SW480 (cell line): ENCODE data around the gene UGT3A2.
A peak's percentile ranks its signal among the peaks of the same experiment; 100 is the strongest.

Source experiments
- DNase-seq: peaks from one replicate; pipeline ENCODE4 v3.0.0-alpha.2; 2016; ENCODE audit warnings: low spot score

UGT3A2 gene, protein sequence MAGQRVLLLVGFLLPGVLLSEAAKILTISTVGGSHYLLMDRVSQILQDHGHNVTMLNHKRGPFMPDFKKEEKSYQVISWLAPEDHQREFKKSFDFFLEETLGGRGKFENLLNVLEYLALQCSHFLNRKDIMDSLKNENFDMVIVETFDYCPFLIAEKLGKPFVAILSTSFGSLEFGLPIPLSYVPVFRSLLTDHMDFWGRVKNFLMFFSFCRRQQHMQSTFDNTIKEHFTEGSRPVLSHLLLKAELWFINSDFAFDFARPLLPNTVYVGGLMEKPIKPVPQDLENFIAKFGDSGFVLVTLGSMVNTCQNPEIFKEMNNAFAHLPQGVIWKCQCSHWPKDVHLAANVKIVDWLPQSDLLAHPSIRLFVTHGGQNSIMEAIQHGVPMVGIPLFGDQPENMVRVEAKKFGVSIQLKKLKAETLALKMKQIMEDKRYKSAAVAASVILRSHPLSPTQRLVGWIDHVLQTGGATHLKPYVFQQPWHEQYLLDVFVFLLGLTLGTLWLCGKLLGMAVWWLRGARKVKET

DNA sequence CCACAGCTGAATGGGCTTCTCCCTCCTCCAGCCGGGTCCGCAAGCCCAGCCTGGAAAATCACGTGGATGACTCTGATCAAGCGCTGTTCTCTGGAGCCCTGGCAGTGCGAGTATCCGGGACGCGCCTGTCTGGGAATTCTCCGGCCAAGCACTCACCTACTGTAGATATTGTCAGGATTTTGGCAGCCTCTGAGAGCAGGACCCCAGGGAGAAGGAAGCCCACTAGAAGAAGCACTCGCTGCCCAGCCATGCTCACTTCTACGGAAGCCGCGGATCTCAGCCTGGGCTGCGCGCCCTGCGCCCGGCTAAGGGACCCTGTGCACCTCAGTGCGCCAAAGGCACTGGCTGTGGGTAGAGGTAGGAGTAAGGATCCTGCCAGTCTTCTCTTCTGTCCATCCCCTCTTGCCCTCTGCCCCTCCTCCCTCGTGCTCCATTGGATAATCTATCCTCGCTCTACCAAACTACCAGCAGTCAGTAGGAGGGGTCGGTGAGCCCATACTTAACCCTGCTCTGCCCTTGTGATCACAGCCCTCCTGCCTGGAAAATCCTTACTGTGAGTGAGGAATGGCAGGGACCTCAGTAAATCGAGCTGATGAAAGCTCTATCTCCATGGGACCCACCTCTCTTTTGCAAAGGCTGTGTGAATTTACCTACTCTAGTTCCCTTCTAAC is at the start of gene UGT3A2:
Gene UGT3A2, minus strand, starts transcription at position 343 of the 671 bp plus-strand sequence. Its CDS starts 93 bp downstream, at position 250.
- no peak for DNase-seq

DNA sequence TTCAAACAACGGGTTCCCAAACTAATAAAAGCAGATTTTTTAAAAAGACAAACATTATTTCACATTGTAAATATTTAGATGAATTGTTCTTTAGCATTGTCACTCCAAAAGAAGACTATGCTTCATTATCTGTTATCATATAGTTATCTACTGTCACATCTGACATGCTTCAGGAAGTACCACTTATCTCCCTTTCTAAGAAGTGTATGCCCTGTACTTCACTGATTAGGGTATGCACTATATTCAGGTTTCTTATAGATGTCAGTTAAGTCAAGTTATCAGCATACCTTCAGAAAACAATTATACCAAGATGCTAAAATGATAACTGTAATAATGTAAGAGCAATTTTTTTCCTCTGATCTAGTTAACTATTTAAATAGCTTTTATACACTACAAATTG is 44.6 kb upstream of the UGT3A2 start:
- no peak for DNase-seq

DNA sequence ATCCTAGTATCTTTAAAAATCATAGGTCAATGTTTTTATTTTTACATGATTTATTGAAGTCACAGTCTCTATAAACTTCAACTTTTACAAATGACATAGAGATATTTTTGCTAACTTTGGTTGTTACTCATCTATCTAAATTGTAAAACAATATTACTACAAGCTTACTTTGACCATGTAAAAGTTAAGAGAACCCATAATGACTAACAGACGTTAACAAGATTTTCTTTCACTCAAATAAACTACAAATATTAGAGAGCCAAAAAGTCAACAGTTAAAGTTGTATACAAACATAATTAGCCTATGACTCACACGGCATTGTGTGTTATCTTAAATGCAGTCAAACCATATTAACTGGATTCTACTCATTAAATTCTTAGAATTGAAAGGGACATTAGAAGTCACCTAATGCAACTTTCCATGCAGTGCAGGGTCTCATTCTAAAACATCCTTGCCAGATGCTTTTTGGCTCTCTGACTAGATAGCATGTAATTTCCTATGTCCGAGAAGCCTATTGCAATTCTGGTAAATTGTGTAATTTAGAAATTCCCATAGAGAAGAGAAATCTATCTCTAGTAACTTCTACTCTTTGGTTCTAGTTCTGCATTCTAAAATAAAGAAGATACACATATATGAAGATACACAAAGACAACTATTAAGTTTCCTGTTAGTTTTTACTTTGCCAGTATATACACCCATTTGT is 42.2 kb upstream of the UGT3A2 start:
- no peak for DNase-seq

DNA sequence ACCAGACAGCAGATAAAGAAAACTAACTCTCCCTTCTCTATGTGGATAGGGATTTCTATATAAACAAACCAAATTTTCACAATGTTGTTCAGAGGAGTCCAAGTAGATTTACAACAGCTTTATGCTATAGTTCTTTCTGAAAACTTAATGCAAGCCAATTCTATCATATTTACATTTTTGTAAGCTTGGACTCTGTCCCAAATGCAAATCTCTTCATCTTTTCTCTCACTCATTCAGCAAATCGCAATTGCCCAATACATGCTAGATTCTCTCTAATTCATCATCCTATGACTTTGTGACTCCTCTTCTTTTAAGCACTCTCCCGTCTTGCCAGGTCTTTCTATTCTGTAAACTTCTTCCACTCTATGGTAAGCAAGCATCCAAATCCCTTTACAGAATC is 39.1 kb upstream of the UGT3A2 start:
- no peak for DNase-seq

DNA sequence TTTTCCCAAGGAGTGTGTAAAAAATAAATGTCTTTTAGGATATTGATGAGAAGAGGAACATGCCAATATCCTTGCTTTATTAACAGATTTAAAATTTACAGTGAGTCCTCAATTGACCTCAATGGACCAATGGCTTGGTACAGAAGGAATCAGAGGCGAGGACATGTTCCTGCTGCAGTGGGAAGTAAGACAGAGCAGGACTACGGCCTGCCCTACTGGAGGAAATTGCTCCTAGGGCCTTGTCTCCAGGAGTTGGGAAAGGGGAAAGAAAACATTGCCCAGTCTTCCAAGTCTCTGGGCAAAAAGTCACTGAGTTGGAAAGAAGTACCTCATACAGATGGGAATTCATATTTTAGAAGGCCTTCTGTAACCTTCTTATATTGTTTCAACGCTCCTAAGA is 33.1 kb upstream of the UGT3A2 start:
- no peak for DNase-seq

DNA sequence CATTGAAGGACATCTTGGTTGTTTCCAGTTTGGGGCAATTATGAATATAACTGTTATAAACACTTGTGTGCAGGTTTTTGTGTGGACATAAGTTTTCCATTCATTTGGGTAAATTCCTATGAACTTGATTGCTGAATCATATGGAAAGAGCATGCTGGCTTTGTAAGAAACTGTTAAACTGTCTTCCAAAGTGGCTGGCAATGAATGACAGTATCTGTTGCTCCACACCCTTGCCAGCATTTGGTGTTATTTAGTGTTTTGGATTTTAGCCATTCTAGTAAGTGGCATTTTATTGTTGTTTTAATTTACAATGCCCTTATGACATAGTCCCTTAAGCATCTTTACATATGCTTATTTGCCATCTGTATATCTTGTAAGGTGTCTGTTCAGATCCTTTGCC is 29.8 kb upstream of the UGT3A2 start:
- DNase-seq, result no peak

DNA sequence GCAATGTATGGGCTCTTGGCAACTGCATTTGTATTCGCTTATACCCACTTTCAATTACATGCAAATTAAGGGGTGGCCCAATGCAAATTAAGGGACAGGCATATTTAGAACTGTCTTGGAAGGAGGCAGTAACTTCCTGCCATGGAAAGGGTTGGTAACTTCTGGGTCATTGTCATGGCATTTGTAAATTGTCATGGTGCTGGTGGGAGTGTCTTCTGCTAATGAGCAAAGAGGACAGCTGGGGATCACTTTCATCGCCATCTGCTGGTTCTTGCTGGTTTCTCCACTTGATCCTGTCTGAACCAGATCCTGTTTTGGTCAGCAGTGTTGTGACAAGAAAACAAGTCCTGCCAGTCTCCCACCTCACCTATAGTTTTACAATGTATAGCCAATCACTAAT is 23.3 kb upstream of the UGT3A2 start:
- DNase-seq, result peak; percentile 35

DNA sequence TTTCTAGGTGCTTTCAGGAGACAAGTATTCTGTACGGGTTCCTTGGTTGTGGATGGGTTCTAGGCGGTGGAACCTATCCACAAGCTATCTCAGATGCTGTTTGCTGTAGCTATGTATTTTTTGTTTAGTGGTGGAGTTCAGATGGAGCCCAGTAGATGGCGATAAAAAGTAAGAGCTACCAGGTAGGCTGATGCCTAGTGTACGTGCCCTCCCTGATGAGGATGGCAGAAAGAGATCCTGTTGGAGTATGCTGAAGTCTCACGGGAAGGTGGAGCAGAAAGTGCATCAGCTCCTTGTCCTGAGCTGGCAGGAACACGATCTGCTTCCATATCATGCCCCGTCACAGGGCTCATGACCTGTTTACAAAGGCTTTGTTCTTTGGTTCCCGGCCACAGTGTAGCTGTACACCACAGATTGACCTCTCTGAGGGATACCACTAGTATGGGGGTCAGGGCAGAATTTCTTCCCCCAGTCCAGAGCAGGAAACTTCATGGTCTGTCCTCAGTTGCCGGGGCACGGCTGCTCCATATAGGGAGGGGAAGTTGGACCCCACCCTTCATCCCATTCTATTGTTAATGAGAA is 12.6 kb upstream of the UGT3A2 start:
- peak; percentile 72 for DNase-seq

DNA sequence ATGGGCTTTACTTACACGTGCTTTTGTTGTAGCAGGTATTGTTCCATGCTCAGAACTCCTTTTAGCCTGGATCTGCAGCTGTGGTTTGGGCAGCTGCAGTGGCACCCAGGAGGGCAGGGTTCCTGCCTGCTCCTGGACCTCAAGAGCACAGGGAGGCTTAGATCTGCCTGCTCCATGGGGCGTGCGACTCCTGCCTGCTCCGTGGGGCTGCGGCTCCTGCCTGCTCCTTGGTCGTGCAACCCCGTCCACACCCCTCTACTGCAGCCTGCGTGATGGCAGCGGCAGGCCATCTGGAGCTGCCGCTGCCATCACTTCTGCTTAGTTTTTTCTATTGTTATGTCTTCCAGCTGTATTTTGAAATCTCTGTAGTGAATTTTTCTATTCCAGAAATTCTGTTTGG is 11.7 kb upstream of the UGT3A2 start:
- DNase-seq, result no peak

DNA sequence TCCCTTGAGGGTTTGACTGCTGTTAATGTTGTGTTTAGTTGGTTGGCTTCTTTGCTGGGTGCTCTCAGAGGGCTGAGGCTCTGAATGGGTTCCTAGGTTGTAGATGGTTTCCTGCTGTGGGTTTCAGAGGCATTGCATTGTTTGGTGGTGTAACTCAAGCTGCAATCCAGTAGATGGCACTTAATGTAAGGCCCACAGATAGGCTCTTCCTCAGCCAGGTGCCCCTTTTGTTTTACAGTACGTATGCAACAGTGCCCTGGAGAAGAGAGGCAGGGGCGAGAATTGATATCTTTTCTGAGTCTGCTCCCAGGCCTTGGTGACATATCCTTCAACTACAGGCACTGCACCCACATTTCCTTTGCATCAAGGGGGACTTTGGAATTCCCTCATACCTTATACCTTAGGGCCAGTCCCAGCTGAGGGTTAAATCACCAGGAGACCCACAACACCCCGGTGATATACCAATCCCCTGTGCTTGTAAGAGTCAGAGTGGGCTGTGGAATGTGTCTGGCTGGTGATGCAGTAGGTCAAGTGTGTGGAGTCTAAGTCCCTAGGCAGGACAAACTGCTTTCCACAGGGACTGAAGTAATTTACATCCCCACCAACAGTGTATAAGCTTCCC is 7.0 kb upstream of the UGT3A2 start:
- peak; percentile 42 for DNase-seq

DNA sequence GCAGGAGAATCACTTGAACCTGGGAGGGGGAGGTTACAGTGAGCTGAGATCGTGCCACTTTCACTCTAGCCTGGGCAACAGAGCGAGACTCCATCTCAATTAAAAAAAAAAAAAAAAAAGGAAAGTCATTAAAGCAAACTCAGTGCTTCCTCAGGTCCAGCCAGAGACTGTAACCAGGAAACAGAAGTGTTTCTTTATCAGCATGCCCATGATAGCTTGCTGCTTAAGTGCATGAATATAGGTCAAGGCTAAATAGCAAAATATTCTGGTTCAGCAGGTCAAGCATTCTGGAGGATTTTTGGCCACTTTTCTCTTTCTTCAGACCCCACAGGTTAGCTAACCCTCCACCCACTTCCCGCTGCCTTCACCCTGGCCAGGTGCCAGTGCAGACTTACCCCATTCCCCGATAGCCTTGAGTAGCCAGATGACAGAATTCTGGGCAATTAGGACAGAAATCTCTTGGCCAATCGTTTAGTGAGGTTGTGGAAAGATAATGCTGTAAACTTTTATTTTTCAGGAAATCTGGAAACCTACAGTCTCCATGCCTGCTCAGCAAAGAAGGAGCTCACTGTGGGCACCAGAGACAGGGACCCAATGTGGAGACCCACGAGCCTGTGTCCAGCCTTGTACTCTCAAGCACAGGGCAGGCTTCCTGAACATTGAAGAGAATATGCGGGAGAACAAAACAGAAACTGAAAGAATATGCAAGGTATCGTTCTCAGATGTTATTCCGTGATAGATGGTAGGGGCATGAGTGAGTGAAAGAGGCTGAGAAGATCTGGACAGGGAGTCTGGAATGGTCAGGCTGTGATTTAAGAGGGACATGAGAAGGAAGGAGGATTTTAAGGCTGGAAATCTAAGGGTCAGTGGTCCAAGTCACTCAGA is 4.2 kb upstream of the UGT3A2 start:
- DNase-seq, result peak; percentile 19

DNA sequence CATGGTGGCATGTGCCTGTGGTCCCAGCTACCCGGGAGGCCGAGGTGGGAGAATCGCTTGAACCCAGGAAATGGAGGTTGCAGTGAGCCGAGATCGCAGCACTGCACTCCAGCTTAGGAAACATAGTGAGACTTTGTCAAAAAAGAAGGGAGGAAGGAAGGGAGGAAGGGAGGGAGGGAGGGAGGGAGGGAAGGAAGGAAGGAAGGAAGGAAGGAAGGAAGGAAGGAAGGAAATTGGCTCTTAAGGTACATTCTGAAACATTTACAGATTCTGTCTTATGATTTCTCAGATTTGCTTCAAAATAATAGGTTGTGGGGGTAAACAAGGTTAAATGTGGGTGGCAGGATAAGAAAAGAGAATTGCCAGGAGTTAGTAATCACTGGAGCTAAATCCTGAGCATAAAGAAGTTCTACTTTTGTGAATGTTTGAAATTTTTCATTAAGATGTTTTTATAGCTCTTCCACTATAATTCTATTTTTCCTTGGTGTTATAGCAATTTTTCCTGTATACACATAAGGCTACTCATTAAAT is 2.1 kb upstream of the UGT3A2 start:
- no peak for DNase-seq

DNA sequence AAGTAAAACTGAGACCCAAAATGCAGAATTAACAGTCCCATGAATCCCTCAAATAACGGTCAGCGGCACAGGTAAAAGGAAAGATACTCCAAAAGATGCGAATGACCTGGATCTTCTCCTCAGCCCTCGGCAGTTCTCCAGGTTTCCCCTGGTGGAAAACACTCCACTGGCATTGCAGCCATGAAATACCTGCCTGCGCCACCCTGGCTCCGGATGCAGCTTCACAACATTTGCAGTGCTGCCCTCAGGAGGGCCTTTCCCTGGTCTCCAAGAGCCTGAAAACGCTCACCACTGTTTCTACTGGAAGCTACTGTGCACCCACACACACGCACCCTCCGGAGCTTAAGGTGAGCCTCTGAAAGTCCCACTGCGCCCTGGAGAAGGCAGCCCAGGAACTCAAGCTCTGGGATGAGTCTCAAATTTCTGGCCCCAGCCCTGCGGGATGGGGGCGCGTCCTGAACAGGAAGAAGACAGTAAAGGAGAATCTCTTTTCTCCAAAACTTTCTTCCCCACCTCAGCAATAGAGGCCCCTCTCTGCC is 612 bp downstream of the UGT3A2 start:
- no peak for DNase-seq

DNA sequence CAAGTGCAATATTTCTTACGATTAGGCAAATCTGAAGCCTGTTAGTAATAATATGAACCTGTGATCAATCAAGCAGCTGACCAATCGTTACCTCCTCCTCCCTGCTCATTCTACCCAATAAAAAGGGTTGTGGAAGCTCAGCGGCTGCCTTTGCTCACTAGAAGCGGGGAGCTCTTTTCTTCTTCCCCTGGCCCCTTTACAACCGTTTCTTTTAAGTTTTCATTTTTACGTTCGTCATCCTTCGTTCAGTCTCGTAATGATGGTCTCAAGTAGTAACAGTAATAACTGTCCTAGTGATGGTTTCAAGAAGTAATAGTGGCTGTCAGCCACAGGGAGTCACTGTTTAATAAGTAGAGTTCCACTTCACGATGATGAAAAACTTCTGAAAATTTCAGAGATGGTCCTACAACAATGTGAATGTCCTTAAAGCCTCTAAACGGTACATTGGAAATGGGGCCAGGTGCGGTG is 6.2 kb downstream of the UGT3A2 start:
- DNase-seq, result peak; percentile 8

DNA sequence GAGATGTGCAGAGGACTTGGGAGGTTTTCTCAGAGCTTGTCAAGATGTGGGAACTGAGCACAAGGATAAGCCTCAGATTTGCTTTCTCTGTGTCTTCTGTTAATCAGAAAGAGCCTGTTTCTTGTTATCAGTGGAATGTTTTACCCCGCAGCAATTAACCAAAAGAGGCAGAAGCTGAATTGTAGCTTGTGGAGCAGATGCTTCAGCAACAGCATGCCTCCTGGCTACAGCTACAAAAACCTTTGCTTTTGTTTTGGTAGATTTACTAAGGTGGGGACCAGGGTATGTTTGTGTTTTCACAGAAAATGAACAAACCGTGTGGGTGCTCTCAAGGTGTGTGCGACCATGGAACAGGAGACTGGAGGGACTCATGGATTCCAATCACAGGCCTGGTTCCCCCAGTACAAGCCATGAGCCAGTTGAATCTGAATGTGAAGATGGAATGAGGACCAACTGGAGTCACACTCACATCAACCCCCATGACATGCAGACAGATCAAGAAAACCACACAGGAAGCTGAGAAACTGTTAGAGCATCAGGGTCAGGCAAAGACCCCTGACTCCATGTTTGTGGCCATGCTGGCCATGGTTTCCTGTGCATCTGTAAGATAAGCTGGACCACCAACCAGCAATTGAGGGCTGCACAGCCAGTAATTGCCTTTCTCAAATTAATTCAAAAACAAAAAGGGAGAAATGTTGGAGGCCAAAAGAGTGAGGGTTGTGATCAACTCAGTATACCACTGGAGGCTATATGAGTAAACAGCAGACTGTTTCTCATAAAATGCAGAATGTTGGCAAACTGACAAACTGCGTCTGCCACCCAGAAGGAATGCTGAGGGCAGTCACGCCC is 6.9 kb downstream of the UGT3A2 start:
- no peak for DNase-seq

DNA sequence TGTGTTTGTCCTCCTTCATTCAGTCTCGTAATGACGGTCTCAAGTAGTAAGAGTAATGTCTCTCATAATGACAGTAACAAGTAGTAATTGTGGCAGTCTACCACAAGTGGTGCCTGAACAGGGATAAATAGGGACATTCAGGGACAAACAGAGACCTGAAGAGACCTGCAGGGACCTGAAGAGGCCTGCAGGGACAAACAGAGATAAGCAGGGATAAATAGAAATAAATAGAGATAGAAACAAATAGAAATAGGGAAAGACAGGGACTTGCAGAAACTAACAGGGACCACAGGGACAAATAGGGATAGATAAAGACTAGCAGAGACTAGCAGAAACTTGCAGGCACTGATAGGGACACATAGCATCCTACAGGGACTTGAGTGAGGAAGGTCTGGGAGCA is 7.9 kb downstream of the UGT3A2 start:
- no peak for DNase-seq

DNA sequence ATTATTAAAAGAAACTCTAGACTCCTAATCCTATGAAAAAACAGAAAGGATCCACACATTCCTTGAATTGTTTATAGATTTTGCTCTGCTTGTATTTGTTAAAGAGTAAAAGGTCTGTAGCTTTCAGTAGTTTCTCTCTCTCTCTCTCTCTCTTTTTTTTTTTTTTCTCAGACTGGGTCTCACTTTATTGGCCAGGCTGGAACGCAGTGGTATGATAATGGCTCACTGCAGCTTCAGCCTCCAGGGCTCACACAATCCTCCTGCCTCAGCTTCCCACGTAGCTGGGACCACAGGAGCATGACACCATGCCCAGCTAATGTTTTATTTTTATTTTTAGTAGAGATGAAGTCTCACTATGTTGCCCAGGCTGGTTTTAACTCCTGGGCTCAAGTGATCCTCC is 9.3 kb downstream of the UGT3A2 start:
- no peak for DNase-seq

DNA sequence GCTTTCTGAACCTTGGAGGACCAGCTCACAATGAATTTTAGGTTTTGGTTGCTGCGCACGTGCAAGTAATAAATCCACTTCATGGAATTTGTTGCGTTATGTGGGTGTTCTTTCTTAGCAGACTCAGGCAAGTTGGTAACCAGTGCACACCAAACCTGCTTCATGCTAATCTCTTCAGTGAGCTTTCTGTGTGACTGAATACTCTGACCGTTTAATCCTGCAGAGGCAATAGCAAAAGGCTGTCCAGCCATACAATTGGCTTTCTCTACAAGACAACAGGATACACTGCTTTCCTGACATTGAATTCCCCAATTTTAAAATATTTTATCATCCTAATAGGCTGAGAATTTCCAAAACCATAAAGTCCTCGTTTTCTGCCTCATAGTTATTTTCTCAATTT is 10.3 kb downstream of the UGT3A2 start:
- no peak for DNase-seq

DNA sequence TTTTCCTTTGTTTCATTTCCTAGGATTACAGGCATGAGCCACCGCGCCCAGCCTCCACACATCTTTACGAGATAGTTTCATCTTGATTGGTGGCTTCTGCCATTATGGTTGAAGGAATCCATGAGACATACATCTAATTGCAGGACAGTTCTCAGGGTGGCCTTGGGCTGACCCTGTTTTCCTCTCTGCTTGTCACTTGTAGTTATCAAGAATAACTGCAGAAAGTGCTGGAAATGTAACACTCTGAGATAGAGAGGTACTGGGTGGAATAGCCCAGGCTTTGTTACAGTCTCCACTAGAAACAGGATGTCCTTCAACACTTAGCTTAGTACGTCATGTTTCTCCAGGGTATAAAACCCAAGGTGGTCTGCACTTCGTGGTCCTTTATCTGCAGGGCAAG is 10.7 kb downstream of the UGT3A2 start:
- no peak for DNase-seq
